Mesothelial cell of epicardium (in vitro differentiated cells): ENCODE measurements around the gene TMTC2. TPM values are rescaled to one million over a fixed set of nuclear protein-coding genes. Genes with fewer than 3 reads are reported as not detected.

Source experiments
- DNase-seq, 2 experiments: peaks; one replicate each; pipeline ENCODE4 v3.0.0; 2021; ENCODE audit warnings: low spot score in 2 of 2; ENCODE audit not compliant: unreplicated experiment in 2 of 2
- H3K27ac Mint-ChIP-seq: 2 replicates; pipeline ENCODE4 v1.8.0; 2021; ENCODE audit warnings: mixed read lengths
- H3K27me3 Mint-ChIP-seq: 2 replicates; pipeline ENCODE4 v1.8.0; 2021; ENCODE audit warnings: low read depth, mixed read lengths
- H3K36me3 Mint-ChIP-seq: 2 replicates; pipeline ENCODE4 v1.8.0; 2021; ENCODE audit warnings: mixed read lengths
- H3K4me1 Mint-ChIP-seq: 2 replicates; pipeline ENCODE4 v1.8.0; 2021; ENCODE audit warnings: mixed read lengths
- H3K4me3 Mint-ChIP-seq: 2 replicates; pipeline ENCODE4 v1.8.0; 2021; ENCODE audit warnings: mild to moderate bottlenecking, moderate library complexity, mixed read lengths
- H3K9me3 Mint-ChIP-seq: 2 replicates; pipeline ENCODE4 v1.8.0; 2021; ENCODE audit warnings: mixed read lengths
- CTCF ChIP-seq: fragments of 200-600 bp; sonication (generic); IDR thresholded peaks from one replicate; pipeline ENCODE4 v1.5.0; 2021; ENCODE audit warnings: antibody characterized with exemption; ENCODE audit not compliant: unreplicated experiment
- total RNA-seq: library from RNA; stranded (reverse); gene quantifications from 3 replicates; pipeline ENCODE4 v1.2.1, GENCODE V29; 2021

The TMTC2 gene
- total RNA-seq, 1 donor from 2014 or later, result 38.3 TPM

- Mint-ChIP-seq H3K4me1 (no peaks in the 10 kb centered on the region), H3K4me3 (no peak overlapping the region), H3K36me3 (no peaks in the 10 kb centered on the region), H3K27me3 (no peaks in the 10 kb centered on the region), H3K9me3 (no peaks in the 10 kb centered on the region), H3K27ac (no peak overlapping the region)
- no peak for TF ChIP-seq CTCF
- DNase-seq, result no peak
Measured at GRCh38 chr12:83132360-83132759, 445.7 kb downstream of the TMTC2 start.

GRCh38 chr12:83136411-83136810 lies 449.7 kb downstream of the TMTC2 start:
- peaks cover 13% of the 10 kb centered on the region for H3K9me3 Mint-ChIP-seq
- H3K36me3 Mint-ChIP-seq, result peaks cover 10% of the 10 kb centered on the region
- TF ChIP-seq CTCF, result no peak
- no peak overlapping the region for H3K27ac Mint-ChIP-seq
- H3K27me3 Mint-ChIP-seq, result no peaks in the 10 kb centered on the region
- H3K4me1 Mint-ChIP-seq, result no peaks in the 10 kb centered on the region
- no peak for DNase-seq
- no peak overlapping the region for H3K4me3 Mint-ChIP-seq

- DNase-seq, result no peak
- Mint-ChIP-seq H3K27ac (no peak overlapping the region), H3K36me3 (peaks cover 14% of the 10 kb centered on the region), H3K4me3 (no peak overlapping the region), H3K4me1 (peaks cover 12% of the 10 kb centered on the region), H3K9me3 (peaks cover 19% of the 10 kb centered on the region), H3K27me3 (no peaks in the 10 kb centered on the region)
- TF ChIP-seq CTCF, result no peak
Measured at GRCh38 chr12:83140135-83140534, 453.4 kb downstream of the TMTC2 start.

GRCh38 chr12:83141460-83141994 lies 454.8 kb downstream of the TMTC2 start:
- Mint-ChIP-seq H3K4me1 (peaks cover 12% of the 10 kb centered on the region), H3K36me3 (peaks cover 14% of the 10 kb centered on the region), H3K4me3 (no peak overlapping the region), H3K9me3 (peaks cover 19% of the 10 kb centered on the region), H3K27me3 (no peaks in the 10 kb centered on the region), H3K27ac (no peak overlapping the region)
- TF ChIP-seq CTCF, result no peak
- DNase-seq, result no peak

GRCh38 chr12:83142914-83143313 lies 456.2 kb downstream of the TMTC2 start:
- H3K27ac Mint-ChIP-seq, result no peak overlapping the region
- H3K27me3 Mint-ChIP-seq, result no peaks in the 10 kb centered on the region
- no peak for DNase-seq
- no peak for TF ChIP-seq CTCF
- H3K4me3 Mint-ChIP-seq, result no peak overlapping the region
- H3K36me3 Mint-ChIP-seq, result peaks cover 14% of the 10 kb centered on the region
- peaks cover 19% of the 10 kb centered on the region for H3K9me3 Mint-ChIP-seq
- peaks cover 12% of the 10 kb centered on the region for H3K4me1 Mint-ChIP-seq

GRCh38 chr12:83143950-83144349 lies 457.2 kb downstream of the TMTC2 start:
- no peak for DNase-seq
- peaks cover 14% of the 10 kb centered on the region for H3K36me3 Mint-ChIP-seq
- H3K27ac Mint-ChIP-seq, result peak overlapping the region; percentile 39
- no peak for TF ChIP-seq CTCF
- H3K9me3 Mint-ChIP-seq, result peaks cover 19% of the 10 kb centered on the region
- H3K4me3 Mint-ChIP-seq, result no peak overlapping the region
- H3K27me3 Mint-ChIP-seq, result no peaks in the 10 kb centered on the region
- peaks cover 12% of the 10 kb centered on the region for H3K4me1 Mint-ChIP-seq
